H9 (cell line): ENCODE results near the gene ANKRD42. TPM values are rescaled to one million over a fixed set of nuclear protein-coding genes. Genes with fewer than 3 reads are reported as not detected.

Experiments used
- DNase-seq: peaks from one replicate; pipeline ENCODE4 v3.0.0-alpha.2; 2017
- H2AFZ ChIP-seq: one replicate; pipeline ENCODE4 v1.6.1; 2013; ENCODE audit warnings: mild to moderate bottlenecking, low read length, control low read depth, moderate library complexity
- H2AK5ac ChIP-seq: 2 replicates; pipeline ENCODE4 v1.6.1; 2013; ENCODE audit warnings: low read length, control low read depth, mixed read lengths; ENCODE audit not compliant: insufficient read length
- H2BK120ac ChIP-seq: one replicate; pipeline ENCODE4 v1.6.1; 2013; ENCODE audit warnings: low read depth, mild to moderate bottlenecking, low read length, control low read depth, inconsistent platforms; ENCODE audit not compliant: poor library complexity, severe bottlenecking
- H2BK12ac ChIP-seq: 2 replicates; pipeline ENCODE4 v1.6.1; 2013; ENCODE audit warnings: low read length, control low read depth, mixed read lengths, low read depth; ENCODE audit not compliant: insufficient read length
- H2BK15ac ChIP-seq: 2 replicates; pipeline ENCODE4 v1.6.1; 2013; ENCODE audit warnings: low read depth, low read length, control low read depth
- H2BK20ac ChIP-seq: one replicate; pipeline ENCODE4 v1.6.1; 2013; ENCODE audit warnings: low read depth, mild to moderate bottlenecking, low read length, control low read depth, inconsistent platforms; ENCODE audit not compliant: poor library complexity, severe bottlenecking
- H2BK5ac ChIP-seq: 2 replicates; pipeline ENCODE4 v1.6.1; 2013; ENCODE audit warnings: low read length, control low read depth, mixed read lengths; ENCODE audit not compliant: insufficient read length
- H3K14ac ChIP-seq: 2 replicates; pipeline ENCODE4 v1.6.1; 2013; ENCODE audit warnings: low read length, control low read depth; ENCODE audit not compliant: insufficient read depth
- H3K18ac ChIP-seq: 2 replicates; pipeline ENCODE4 v1.6.1; 2013; ENCODE audit warnings: low read depth, mild to moderate bottlenecking, mixed read lengths, low read length, control low read depth; ENCODE audit not compliant: insufficient read length
- H3K23ac ChIP-seq: 2 replicates; pipeline ENCODE4 v1.6.1; 2013; ENCODE audit warnings: low read length, control low read depth, mixed read lengths, low read depth; ENCODE audit not compliant: insufficient read length
- H3K23me2 ChIP-seq: 2 replicates; pipeline ENCODE4 v1.6.1; 2013; ENCODE audit warnings: low read depth, mild to moderate bottlenecking, mixed read lengths, low read length, control low read depth; ENCODE audit not compliant: insufficient read length, poor library complexity, severe bottlenecking
- H3K27ac ChIP-seq: 2 replicates; pipeline ENCODE4 v1.5.1; 2013; ENCODE audit warnings: low read length, control low read depth, mixed read lengths, low read depth; ENCODE audit not compliant: insufficient read length
- H3K27me3 ChIP-seq: 2 replicates; pipeline ENCODE4 v1.6.1; 2013; ENCODE audit warnings: low read length, control low read depth, inconsistent platforms; ENCODE audit not compliant: insufficient read depth
- H3K4ac ChIP-seq: 2 replicates; pipeline ENCODE4 v1.6.1; 2013; ENCODE audit warnings: low read depth, mild to moderate bottlenecking, control low read depth, inconsistent platforms, low read length, moderate library complexity
- H3K4me1 ChIP-seq: 2 replicates; pipeline ENCODE4 v1.6.1; 2013; ENCODE audit warnings: low read length, control low read depth, inconsistent platforms; ENCODE audit not compliant: insufficient read depth
- H3K4me2 ChIP-seq: 2 replicates; pipeline ENCODE4 v1.6.1; 2013; ENCODE audit warnings: low read length, control low read depth, mixed read lengths; ENCODE audit not compliant: insufficient read length, insufficient read depth
- H3K56ac ChIP-seq: 2 replicates; pipeline ENCODE4 v1.6.1; 2013; ENCODE audit warnings: low read depth, mild to moderate bottlenecking, mixed read lengths, low read length, control low read depth; ENCODE audit not compliant: insufficient read length
- H3K79me1 ChIP-seq: 2 replicates; pipeline ENCODE4 v1.6.1; 2013; ENCODE audit warnings: low read depth, mild to moderate bottlenecking, moderate library complexity, low read length, control low read depth, inconsistent platforms; ENCODE audit not compliant: insufficient read depth, poor library complexity, severe bottlenecking
- H3K79me2 ChIP-seq: 2 replicates; pipeline ENCODE4 v1.6.1; 2013; ENCODE audit warnings: low read length, control low read depth, inconsistent platforms; ENCODE audit not compliant: insufficient read depth
- H3K9ac ChIP-seq: 2 replicates; pipeline ENCODE4 v1.6.1; 2013; ENCODE audit warnings: low read length, control low read depth, mixed read lengths; ENCODE audit not compliant: insufficient read length; ENCODE audit errors: extremely low read depth
- H3K9me3 ChIP-seq: one replicate; pipeline ENCODE4 v1.6.1; 2013; ENCODE audit warnings: low read depth, low read length, inconsistent platforms; ENCODE audit not compliant: control insufficient read depth
- H3T11ph ChIP-seq: one replicate; pipeline ENCODE4 v1.6.1; 2013; ENCODE audit warnings: mild to moderate bottlenecking, low read length, control low read depth, inconsistent platforms
- H4K20me1 ChIP-seq: one replicate; pipeline ENCODE4 v1.6.1; 2013; ENCODE audit not compliant: control insufficient read depth, insufficient read length, insufficient read depth
- H4K5ac ChIP-seq: 2 replicates; pipeline ENCODE4 v1.6.1; 2013; ENCODE audit warnings: low read depth, mild to moderate bottlenecking, mixed read lengths, low read length, control low read depth; ENCODE audit not compliant: insufficient read length
- H4K8ac ChIP-seq: replicated peaks from 2 replicates; pipeline ENCODE4 v1.6.1; 2013; ENCODE audit warnings: low read length, control low read depth, mixed read lengths, low read depth; ENCODE audit not compliant: insufficient read length
- H4K91ac ChIP-seq: 2 replicates; pipeline ENCODE4 v1.6.1; 2013; ENCODE audit warnings: low read depth, mild to moderate bottlenecking, moderate library complexity, mixed read lengths, low read length, control low read depth; ENCODE audit not compliant: insufficient read length
- H3K27ac Mint-ChIP-seq, 3 experiments: 2 replicates in 2 of 3; 3 replicates in 1 of 3; pipeline ENCODE4 v1.8.0; 2020 to 2021; ENCODE audit warnings: mixed read lengths in 3 of 3, mild to moderate bottlenecking in 1 of 3, moderate library complexity in 1 of 3
- H3K27me3 Mint-ChIP-seq: 2 replicates; pipeline ENCODE4 v1.8.0; 2021; ENCODE audit warnings: low read depth, mild to moderate bottlenecking, moderate library complexity, mixed read lengths
- H3K36me3 Mint-ChIP-seq, 3 experiments: 2 replicates in 2 of 3; 3 replicates in 1 of 3; pipeline ENCODE4 v1.8.0; 2020 to 2021; ENCODE audit warnings: low read depth in 3 of 3, mixed read lengths in 3 of 3; ENCODE audit not compliant: insufficient read depth in 1 of 3
- H3K4me1 Mint-ChIP-seq, 2 experiments: 2 replicates each; pipeline ENCODE4 v1.8.0; 2020; ENCODE audit warnings: mixed read lengths in 2 of 2
- H3K4me3 Mint-ChIP-seq, 2 experiments: 2 replicates in 1 of 2; 3 replicates in 1 of 2; pipeline ENCODE4 v1.8.0; 2020 to 2021; ENCODE audit warnings: mild to moderate bottlenecking in 2 of 2, mixed read lengths in 2 of 2, moderate library complexity in 1 of 2
- H3K9me3 Mint-ChIP-seq, 2 experiments: 2 replicates in 1 of 2; 3 replicates in 1 of 2; pipeline ENCODE4 v1.8.0; 2020; ENCODE audit warnings: mild to moderate bottlenecking in 2 of 2, mixed read lengths in 2 of 2, moderate library complexity in 1 of 2
- CTCF ChIP-seq: fragments of 200-600 bp; sonication (generic); conservative IDR thresholded peaks from 3 replicates; pipeline ENCODE4 v1.8.0; 2021; ENCODE audit warnings: antibody characterized with exemption, mild to moderate bottlenecking
- WGBS: extraction: QIAGEN DNeasy Blood & Tissue Kit; methylation state at CpG from one replicate; pipeline ENCODE4 v1.1.7; 2013; ENCODE audit warnings: missing lambda C conversion rate, low lambda C conversion rate, mixed read lengths; ENCODE audit not compliant: insufficient read length; ENCODE audit errors: extremely low coverage; 5-methylcytosine and 5-hydroxymethylcytosine counted together
- total RNA-seq: library from RNA; stranded (reverse); gene quantifications from 2 replicates; pipeline ENCODE4 v1.2.1, GENCODE V29; 2021

ANKRD42 gene
- total RNA-seq, 1 experiment from 2014 or later = 4.9 TPM

DNA sequence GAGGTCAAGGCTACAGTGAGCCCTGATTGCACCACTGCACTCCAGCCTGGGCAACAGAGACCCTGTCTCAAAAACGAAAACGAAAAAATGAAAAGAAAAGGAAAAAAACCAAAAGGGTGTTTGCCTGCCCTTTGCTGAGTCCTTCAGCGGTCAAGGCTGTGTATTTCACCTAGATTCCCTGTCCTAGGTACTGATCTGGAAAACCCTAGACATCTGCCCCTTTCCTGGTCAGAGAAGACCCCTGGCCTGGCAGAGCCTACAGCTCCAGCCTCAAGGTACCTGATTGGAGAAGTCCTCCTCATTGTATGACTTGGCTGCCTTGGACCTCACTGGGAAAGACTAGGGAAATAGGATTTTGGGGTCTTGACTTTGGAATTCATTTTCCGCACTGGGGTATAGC, 100.7 kb downstream of the ANKRD42 start:
- Mint-ChIP-seq H3K4me3 (no peak overlapping the region), H3K27ac (no peak overlapping the region), H3K36me3 (no peaks in the 10 kb centered on the region; a peak in 1 of 7 replicates), H3K27me3 (no peaks in the 10 kb centered on the region; the same call in 1 of the 2 replicates), H3K9me3 (no peaks in the 10 kb centered on the region), H3K4me1 (peaks cover 16% of the 10 kb centered on the region in 2 experiments)
- Histone ChIP-seq H3K18ac (no peak overlapping the region), H3K9me3 (no peaks in the 10 kb centered on the region), H2AFZ (no peak overlapping the region), H3T11ph (no peak overlapping the region), H2BK5ac (no peak overlapping the region), H2BK120ac (no peak overlapping the region), H4K8ac (no peak overlapping the region), H3K4me1 (0 out of 2 replicates have a peak, but pooled peaks cover 2% of the 10 kb centered on the region), H3K79me1 (no peaks in the 10 kb centered on the region), H4K5ac (no peak overlapping the region), H2BK15ac (no peak overlapping the region), H3K27ac (no peak overlapping the region), H3K56ac (no peak overlapping the region), H3K27me3 (no peaks in the 10 kb centered on the region), H2BK20ac (no peak overlapping the region), H3K14ac (no peak overlapping the region), H3K23ac (no peak overlapping the region), H3K23me2 (no peaks in the 10 kb centered on the region), H2BK12ac (no peak overlapping the region), H4K20me1 (no peaks in the 10 kb centered on the region), H2AK5ac (no peak overlapping the region), H3K4me2 (no peak overlapping the region), H4K91ac (no peak overlapping the region), H3K4ac (no peak overlapping the region), H3K79me2 (no peaks in the 10 kb centered on the region), H3K9ac (no peak overlapping the region)
- no peak for DNase-seq
- TF ChIP-seq CTCF = no peak
- no CpG with 5 or more reads among the region's 4 CpGs for WGBS

Other genes with a start within 250 kb of the ANKRD42 start
- gene RAB30, start 121.8 kb upstream of the ANKRD42 start, total RNA-seq = 4.8 and 5.7 TPM in 2 replicates
- 47.4 and 50.9 TPM in 2 replicates for gene PCF11, start 36.6 kb upstream of the ANKRD42 start, total RNA-seq
- gene CCDC90B, start 92.7 kb downstream of the ANKRD42 start, total RNA-seq = 35.9 and 43.3 TPM in 2 replicates